GM19467 (cell line): ENCODE measurements around the gene NFIX.

Experiments used
- ATAC-seq: cut with Tn5 transposase; IDR thresholded peaks from one replicate; pipeline ENCODE4 v1.9.1; 2021; ENCODE audit warnings: mild to moderate bottlenecking, moderate library complexity; ENCODE audit not compliant: unreplicated experiment

Gene NFIX

GRCh38 chr19:13100841-13101589 is 105.7 kb downstream of the NFIX start:
- no peak for ATAC-seq

DNA sequence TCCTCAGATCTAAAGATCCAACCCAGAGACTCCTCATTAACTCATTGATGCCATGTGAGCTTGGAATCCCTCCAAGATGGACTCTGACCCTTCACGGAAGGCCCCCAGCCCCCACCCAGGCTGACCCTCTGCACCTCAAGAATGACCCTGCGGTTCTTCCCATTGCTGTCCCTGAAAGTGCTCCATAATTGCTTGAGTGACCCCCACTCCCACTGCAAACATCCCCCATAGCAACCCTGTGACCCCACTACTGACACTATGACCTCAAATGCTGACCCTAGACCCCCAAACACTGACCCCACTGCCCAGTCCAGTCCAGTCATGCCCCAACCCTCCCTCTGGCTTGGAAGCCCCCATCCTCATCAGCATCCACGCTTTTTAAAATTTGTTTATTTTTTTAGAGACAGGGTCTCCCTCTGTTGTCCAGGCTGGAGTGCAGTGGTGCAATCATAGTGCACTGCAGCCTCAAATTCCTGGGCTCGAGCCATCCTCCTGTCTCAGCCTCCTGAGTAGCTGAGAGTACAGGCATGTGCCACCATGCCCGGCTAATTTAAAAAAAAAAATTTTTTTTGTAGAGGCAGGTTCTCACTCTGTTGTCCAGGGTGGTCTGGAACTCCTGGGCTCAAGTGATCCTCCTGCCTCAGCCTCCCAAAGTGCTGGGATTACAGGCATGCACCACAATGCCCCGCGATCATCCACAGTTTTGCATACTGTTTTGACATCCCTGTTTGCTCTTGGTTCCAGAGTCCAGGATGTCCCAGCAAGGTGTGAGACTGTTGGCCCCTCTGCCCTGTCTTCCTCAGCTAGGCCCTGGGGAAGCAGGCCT is 106.5 kb downstream of the NFIX start:
- no peak for ATAC-seq

- no peak for ATAC-seq
Observed at GRCh38 chr19:13102416-13102665, 107.1 kb downstream of the NFIX start.

DNA sequence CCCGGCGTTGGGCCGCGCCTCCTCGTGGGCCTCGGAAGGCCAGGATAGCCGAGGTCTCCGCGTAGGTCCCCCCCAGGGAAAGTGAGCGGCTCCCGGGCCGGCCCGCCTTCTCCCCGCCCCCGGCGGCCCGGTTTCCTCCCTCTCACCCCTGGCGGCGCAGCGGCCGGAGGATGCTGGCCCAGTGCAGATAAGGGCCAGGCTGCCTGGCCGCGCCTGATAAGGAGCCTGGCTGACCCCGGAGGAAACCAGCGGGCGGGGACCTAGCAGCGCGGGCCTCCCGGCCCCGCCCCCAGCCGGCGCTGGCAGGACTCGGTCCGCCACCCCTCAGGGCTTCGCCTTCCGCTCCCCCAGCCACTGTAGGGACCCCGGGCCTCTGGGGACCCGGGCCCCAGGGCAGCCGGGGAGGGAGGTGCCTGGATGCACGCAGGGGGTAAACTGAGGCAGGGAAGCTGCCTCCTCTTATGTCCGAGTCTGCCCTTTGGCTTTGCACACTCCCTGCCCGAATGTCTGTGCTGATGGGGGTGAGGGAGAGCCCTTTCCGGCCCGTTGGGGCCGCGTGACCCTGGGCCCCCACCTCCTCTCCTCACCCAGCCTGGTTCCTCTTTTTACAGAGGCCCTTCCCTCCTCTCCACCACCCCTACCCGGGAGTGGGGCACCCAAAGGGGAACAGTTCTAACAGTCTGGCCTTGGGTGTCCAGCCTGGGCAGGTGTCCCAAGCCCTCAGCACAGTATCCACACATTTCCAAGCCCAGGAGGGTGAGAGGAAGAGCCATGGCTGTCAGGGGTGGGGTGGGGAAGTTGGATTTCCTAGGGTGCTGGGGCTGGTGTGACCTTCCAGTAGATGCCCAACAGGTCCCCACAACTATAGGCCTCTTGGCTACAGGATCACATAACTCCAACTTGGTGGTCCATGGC is 107.6 kb downstream of the NFIX start, which contains the start of gene LYL1:
LYL1 (minus strand) TSS at position 193 of the 915 bp plus-strand sequence. CDS start 1,687 bp downstream, outside the sequence.
- peak; percentile 38 for ATAC-seq

DNA sequence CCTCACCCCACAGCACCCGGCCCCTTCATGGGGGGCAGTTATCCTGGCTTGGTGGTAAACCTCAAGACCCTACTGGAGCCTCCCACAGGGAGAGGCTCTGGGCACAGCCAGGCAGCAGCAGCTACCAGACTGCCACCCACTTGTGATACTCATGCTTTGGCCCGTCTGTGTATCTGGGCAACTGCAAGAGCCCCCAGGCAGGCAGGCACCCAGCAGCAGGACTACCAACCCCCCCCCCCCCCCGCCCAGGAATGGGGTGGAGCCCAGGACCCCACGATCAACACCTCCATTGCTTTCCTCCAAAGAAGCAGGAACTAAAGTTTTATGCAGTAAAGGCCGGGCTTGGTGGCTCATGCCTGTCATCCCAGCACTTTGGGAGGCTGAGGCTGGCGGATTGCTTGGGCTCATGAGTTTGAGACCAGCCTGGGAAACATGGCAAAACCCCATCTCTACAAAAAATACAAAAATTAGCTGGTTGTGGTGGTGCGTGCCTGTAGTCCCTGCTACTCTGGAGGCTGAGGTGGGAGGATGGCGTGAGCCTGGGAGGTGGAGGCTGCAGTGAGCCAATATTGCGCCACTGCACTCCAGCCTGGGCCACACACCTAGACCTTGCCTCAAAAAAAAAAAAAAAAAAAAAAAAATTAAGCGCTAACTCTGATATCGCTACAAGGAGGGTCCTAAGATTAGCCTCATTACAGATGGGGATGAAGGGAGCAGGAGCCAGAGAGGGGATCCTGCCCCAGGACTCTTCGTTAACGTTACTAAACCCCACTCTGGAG is 108.5 kb downstream of the NFIX start:
- no peak for ATAC-seq

- ATAC-seq = no peak
Observed at GRCh38 chr19:13104360-13104847, 109.1 kb downstream of the NFIX start.

GRCh38 chr19:13104848-13105711 is 109.8 kb downstream of the NFIX start:
- no peak for ATAC-seq

- no peak for ATAC-seq
Observed at GRCh38 chr19:13109361-13110098, 114.3 kb downstream of the NFIX start.

- ATAC-seq = no peak
Observed at GRCh38 chr19:13110099-13110610, 114.9 kb downstream of the NFIX start.

GRCh38 chr19:13112555-13112954 is 117.3 kb downstream of the NFIX start:
- no peak for ATAC-seq

- ATAC-seq = no peak
Observed at GRCh38 chr19:13115936-13116281, 120.6 kb downstream of the NFIX start.

DNA sequence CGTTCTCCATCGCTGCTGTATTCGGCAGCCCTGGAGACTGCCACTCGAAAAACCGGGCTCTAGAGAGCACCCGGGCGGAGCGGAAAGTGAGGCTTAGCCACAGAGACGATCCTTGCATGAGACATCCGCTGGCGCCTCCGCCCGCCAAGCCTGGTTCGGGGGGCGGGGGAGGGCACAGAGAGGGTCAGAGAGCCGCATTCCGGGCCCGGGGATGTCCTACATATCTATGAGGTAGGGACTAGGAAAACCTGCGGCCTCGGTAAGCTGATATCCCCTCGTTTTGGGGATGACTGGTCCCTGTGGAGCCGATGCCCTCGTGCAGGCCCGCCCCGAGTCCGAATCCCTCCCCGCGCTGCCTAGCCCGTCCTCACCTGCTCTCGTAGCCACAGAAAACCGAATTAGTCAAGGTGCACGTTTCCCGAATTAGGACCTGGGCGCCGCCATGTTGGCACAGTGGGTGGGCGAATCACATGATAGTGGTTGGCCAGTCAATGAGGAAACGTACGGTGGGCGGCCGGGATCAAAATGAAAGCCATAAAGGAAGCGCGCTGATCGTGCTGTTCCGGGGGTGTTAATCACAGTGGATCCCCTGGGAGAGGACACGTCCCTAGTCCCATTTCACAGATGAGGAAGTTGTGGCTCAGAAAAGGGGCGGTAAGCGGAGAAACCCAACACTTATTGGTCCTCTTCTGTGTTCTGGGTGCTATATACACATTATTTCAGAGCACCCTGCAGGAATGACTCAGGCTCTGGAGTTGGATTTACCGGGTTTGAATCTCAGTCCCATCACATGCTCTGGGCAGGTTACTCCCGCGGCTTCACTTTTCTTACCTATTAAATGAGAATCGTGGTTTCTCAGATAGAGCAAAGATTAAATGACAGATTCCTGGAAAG is 121.3 kb downstream of the NFIX start, which contains the start of gene TRMT1:
TRMT1 (minus strand) TSS at position 459 of the 894 bp plus-strand sequence; CDS start at position 118, 341 bp downstream.
- ATAC-seq = no peak

DNA sequence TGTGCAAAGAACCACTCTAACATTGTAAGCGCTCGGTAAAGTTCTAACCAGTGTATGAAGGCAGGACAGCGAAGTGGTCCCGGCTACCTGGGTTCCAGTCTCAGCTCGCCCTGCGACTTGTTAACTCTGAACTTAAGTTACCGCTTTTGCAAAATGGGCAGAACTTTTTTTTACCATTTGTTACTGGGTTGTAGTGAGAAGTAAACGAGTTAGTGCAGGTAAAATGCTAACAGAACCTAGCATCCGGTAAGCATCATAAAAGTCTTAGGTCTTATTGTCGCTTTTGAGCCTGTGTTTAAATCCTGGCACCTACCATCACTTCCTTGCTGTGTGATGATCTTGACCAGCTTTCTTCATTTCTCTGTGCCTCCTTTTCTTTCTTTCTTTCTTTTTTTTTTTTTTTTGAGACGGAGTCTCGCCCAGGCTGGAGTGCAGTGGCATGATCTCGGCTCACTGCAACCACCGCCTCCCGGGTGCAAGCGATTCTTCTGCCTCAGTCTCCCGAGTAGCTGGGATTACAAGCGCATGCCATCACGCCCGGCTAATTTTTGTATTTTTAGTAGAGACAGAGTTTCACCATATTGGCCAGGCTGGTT is 122.0 kb downstream of the NFIX start:
- no peak for ATAC-seq

DNA sequence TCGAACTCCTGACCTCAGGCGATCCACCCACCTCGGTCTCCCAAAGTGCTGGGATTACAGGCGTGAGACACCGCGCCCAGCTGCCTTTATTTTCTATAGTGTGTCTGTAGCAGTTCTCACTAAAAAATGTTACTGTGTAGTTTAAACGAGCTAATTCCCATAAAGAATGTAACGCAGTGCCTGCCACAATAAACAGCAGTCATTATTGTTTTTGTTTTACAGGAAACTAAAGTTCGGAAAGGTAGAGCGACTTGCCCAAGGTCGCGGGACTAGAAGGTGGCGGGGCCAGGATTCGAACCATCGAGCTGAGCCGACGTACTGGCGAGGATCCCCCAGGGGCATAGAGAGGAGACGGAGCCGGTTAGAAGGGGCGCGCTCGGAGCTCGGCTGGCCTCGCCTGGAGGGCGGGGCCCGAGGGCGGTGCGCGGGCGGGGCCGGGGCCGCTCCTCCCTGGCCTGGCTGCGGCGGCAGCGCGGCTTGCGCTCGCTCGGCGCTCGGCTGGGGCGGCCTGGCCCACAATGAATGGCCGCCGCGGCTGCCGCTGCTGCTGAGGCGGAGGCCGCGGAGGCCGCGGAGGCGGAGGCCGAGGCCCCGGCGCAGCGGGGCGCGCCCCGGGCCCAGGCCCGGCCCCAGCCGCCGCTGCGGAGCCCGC is 122.6 kb downstream of the NFIX start, which contains the start of gene NACC1:
NACC1 (plus strand) TSS at position 493 of the 652 bp plus-strand sequence. CDS start 16,944 bp downstream, outside the sequence.
- peak; percentile 49 for ATAC-seq

- no peak for ATAC-seq
Observed at GRCh38 chr19:13118424-13119193, 123.3 kb downstream of the NFIX start.

GRCh38 chr19:13119627-13120026 is 124.4 kb downstream of the NFIX start:
- ATAC-seq = no peak
